ENCODE measurements around the gene PHACTR1. TPM values are rescaled to one million over a fixed set of nuclear protein-coding genes. Genes with fewer than 3 reads are reported as not detected.

Gene PHACTR1
- total and polyA plus RNA-seq, 9 of the 15 experiments (the other 6 are each of a cell fraction or from before 2014, with no cell fraction given): 11.5 to 32.6 (median 22.0) TPM

- TF ChIP-seq NCOA1 (IDR thresholded peaks at IDR 0.05; ENCODE audit: low read depth) (0 out of 2 replicates have a peak, but pooled peaks have one; percentile 61), HDAC2 (IDR thresholded peaks at IDR 0.05) (peak; percentile 55; the same call in 1 of the 2 replicates), MAFK (IDR thresholded peaks at IDR 0.05; ENCODE audit: low read length) (peak; percentile 61), LEF1 (IDR thresholded peaks at IDR 0.05) (no peak), BHLHE40 (IDR thresholded peaks at IDR 0.05; ENCODE audit: low read length) (peak; percentile 73), FOXK1 (CRISPR knock-in tag; IDR thresholded peaks at IDR 0.05; ENCODE audit: borderline replicate concordance) (peak; percentile 54; the same call in 1 of the 2 replicates), ZNF324 (CRISPR knock-in tag; IDR thresholded peaks at IDR 0.05) (no peak), HDAC1 (IDR thresholded peaks at IDR 0.05) (peak in 1 of 2 experiments; percentile 51; a peak in 1 of 4 replicates), ZBTB17 (CRISPR knock-in tag; IDR thresholded peaks at IDR 0.05) (0 out of 2 replicates have a peak, but pooled peaks have one; percentile 64), MYC (IDR thresholded peaks at IDR 0.05; ENCODE audit: low read depth, low read length) (peak; percentile 43; the same call in 1 of the 2 replicates), MYC (CRISPR knock-in tag; IDR thresholded peaks at IDR 0.05; ENCODE audit: borderline replicate concordance, low read depth) (no peak), NCOA4 (IDR thresholded peaks at IDR 0.05; ENCODE audit: partially characterized antibody) (no peak), BRF1 (IDR thresholded peaks at IDR 0.05; ENCODE audit: borderline replicate concordance, extremely low read depth, insufficient read length) (no peak), FUS (optimal IDR thresholded peaks at IDR 0.05; ENCODE audit: low read depth, low read length) (no peak), ATF1 (CRISPR knock-in tag; IDR thresholded peaks at IDR 0.05) (no peak), ATF1 (tag; IDR thresholded peaks at IDR 0.05) (peak; percentile 80), IRF2 (CRISPR knock-in tag; IDR thresholded peaks at IDR 0.05) (no peak), RFX1 (IDR thresholded peaks at IDR 0.05) (peak; percentile 80), TFAP4 (CRISPR knock-in tag; IDR thresholded peaks at IDR 0.05; ENCODE audit: borderline replicate concordance) (peak; percentile 52; the same call in 1 of the 2 replicates), POLR2B (IDR thresholded peaks at IDR 0.05; ENCODE audit: low read depth, partially characterized antibody) (no peak), ZNF347 (CRISPR knock-in tag; IDR thresholded peaks at IDR 0.05; ENCODE audit: low read depth) (no peak), BRF2 (IDR thresholded peaks at IDR 0.05; ENCODE audit: borderline replicate concordance, insufficient read depth, insufficient read length) (no peak), MCM3 (IDR thresholded peaks at IDR 0.05) (no peak), CBX2 (IDR thresholded peaks at IDR 0.05; ENCODE audit: insufficient read depth, low read length, poor library complexity, severe bottlenecking) (no peak), SNIP1 (IDR thresholded peaks at IDR 0.05; ENCODE audit: low read depth) (no peak)
- TF ChIP-seq, protein P1, sequence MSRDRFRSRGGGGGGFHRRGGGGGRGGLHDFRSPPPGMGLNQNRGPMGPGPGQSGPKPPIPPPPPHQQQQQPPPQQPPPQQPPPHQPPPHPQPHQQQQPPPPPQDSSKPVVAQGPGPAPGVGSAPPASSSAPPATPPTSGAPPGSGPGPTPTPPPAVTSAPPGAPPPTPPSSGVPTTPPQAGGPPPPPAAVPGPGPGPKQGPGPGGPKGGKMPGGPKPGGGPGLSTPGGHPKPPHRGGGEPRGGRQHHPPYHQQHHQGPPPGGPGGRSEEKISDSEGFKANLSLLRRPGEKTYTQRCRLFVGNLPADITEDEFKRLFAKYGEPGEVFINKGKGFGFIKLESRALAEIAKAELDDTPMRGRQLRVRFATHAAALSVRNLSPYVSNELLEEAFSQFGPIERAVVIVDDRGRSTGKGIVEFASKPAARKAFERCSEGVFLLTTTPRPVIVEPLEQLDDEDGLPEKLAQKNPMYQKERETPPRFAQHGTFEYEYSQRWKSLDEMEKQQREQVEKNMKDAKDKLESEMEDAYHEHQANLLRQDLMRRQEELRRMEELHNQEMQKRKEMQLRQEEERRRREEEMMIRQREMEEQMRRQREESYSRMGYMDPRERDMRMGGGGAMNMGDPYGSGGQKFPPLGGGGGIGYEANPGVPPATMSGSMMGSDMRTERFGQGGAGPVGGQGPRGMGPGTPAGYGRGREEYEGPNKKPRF (IDR thresholded peaks at IDR 0.05; ENCODE audit: low read depth, low read length): no peak
Measured at GRCh38 chr6:13302751-13303667, 586.4 kb downstream of the PHACTR1 start (continued).
